ENCODE measurements around the gene THPO.
A peak's percentile ranks its signal among the peaks of the same experiment; 100 is the strongest.

THPO gene

GRCh38 chr3:184384342-184384741 lies 6.3 kb upstream of the THPO start:
- DNase-seq = no peak

GRCh38 chr3:184383033-184383740 lies 5.2 kb upstream of the THPO start:
- DNase-seq = no peak

DNA sequence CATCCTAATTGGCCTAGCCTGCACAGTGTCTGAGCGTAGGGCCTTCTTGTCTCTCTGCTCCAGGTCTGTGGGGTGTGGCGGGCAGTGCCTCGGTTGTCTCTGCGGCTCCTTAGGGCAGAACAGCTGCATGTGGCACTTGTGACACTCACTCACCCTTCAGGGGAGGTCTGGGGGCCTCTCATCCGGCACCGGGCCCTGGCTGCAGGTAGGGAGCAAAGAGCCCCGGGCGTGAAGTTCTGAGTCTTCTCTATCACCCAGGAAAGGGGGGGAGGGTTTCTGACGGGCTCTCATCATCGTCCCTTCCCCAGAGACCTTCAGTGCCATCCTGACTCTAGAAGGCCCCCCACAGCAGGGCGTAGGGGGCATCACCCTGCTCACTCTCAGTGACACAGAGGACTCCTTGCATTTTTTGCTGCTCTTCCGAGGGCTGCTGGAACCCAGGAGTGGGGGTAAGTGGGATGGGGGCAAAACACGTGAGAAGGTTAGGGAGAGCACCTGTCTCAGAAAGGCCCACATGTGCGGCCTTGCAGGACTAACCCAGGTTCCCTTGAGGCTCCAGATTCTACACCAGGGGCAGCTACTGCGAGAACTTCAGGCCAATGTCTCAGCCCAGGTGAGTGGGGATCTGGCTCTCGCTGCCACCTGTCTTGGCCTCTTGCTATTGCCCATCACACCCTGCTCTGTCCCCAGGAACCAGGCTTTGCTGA lies 4.5 kb upstream of the THPO start:
- no peak for DNase-seq

- DNase-seq = no peak
Measured at GRCh38 chr3:184381261-184382224, 3.5 kb upstream of the THPO start.

- no peak for DNase-seq
Measured at GRCh38 chr3:184380627-184381260, 2.7 kb upstream of the THPO start.

DNA sequence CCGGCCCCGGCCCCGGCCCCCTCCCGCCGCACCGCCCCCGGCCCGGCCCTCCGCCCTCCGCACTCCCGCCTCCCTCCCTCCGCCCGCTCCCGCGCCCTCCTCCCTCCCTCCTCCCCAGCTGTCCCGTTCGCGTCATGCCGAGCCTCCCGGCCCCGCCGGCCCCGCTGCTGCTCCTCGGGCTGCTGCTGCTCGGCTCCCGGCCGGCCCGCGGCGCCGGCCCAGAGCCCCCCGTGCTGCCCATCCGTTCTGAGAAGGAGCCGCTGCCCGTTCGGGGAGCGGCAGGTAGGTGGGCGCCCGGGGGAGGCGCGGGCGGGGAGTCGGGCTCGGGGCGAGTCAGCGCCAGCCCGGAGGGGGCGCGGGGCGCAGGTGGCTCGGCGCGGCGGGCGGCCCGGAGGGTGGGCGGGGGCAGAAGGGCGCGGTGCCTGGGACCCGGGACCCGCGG lies 2.2 kb upstream of the THPO start:
- DNase-seq = no peak

GRCh38 chr3:184379358-184380184 lies 1.6 kb upstream of the THPO start, which contains the start of gene CHRD:
CHRD (plus strand) TSS chr3:184380054; CDS start chr3:184380319, 265 bp downstream.
- DNase-seq = no peak

GRCh38 chr3:184378651-184379357 lies 797 bp upstream of the THPO start:
- no peak for DNase-seq

- DNase-seq = no peak
Measured at GRCh38 chr3:184377374-184377773, 633 bp downstream of the THPO start.

DNA sequence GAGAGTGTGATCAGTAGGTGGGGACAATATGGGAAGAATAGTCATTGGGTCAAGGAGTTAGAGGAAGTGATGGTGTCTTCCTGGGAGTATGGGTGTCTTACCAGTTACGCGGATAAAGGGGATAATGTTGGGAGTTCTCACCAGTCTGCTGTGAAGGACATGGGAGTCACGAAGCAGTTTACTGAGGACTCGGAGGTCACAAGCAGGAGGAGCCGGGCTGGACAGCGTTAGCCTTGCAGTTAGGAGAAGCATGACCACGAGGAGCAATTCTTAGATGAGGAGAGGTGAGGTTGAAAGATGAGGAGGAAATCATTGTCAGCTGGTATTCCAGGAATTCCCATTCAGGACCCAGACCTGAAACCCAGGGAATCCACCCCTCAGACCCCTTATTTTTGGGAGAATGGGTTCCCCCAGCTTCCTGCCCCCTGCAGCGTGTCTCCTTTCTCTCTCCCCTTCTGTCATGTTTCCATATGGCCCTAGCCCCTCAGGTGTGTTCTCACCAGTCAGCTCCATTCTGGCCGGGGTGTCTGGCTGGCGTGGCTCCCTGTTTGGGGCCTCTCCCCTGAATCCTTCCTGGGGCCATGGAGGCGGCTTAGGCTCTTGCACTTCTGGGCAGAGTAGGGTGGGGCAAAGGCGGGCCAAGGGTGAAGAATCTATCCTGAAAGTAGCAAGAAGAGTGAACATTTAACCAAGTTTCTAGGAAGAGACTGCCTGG lies 2.1 kb downstream of the THPO start:
- no peak for DNase-seq

- no peak for DNase-seq
Measured at GRCh38 chr3:184373422-184373821, 4.6 kb downstream of the THPO start.

GRCh38 chr3:184372911-184373310 lies 5.1 kb downstream of the THPO start:
- DNase-seq = no peak

DNA sequence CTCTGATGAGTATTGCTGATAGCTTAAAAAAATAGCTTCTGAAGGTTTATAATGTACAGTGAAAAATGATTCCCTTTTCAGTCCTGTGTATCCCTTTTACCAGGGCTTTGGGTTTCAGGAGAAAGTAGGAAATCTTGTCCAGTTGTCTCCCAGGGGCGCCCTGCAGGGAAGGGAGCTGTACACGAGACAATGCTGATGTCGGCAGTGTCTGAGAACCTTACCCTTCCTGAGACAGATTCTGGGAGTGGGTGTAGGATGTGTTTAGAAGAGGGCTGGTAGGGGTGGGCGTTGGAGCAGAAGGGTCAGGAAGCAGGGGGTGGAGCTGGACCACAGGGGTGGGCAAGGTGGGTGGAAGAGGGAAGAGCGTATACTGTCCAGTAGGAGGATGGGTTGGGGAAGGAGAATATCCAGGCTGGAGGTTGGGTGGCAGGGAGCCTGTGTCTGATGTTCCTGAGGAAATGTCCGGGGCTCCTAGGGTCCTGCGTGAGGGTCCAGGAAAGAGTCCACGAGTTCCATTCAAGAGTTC lies 5.6 kb downstream of the THPO start:
- DNase-seq = no peak

GRCh38 chr3:184371570-184372018 lies 6.4 kb downstream of the THPO start:
- DNase-seq = peak; percentile 52

DNA sequence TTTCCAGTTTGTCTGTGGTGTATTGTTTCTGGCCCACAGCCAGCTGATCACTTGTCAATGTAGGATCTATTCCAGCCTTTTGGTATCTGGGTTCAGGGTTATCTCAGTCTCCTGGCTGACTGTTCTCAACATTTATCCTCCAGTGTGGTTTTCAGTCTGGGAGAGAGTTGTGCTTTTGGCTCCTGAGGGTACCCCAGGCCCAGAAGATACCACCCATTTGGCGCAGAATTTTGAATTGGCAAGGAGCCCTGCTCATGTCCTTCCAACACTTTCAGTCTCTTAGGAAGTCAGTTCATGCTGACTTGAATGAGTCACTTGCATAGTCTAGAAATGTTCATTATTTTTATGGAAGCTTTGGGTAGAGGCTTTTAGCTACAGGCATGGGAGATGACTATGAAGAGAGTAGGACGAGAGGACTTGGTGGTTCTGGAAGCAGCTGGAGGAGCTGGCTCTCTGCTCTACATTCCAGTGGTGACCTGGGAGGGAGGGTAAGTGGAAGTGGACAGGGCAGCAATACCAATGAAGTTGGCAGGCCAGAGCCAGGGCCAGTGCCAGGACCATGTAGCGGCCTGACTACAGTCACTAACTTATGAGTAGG lies 9.3 kb downstream of the THPO start:
- DNase-seq = no peak

GRCh38 chr3:184368116-184368515 lies 9.9 kb downstream of the THPO start:
- DNase-seq = no peak

GRCh38 chr3:184366619-184367289 lies 11.3 kb downstream of the THPO start:
- no peak for DNase-seq

GRCh38 chr3:184362668-184363546 lies 15.1 kb downstream of the THPO start:
- DNase-seq = peak; percentile 87
